ENCODE measurements around the gene ADAMTS15.

The ADAMTS15 gene

GRCh38 chr11:130449996-130450769 is 1.7 kb downstream of the ADAMTS15 start:
- intact Hi-C loops (cut with DNase I) = loop anchor here (10.0 kb wide), 1 partner anchor 155 kb away; no protein-coding TSS in a partner anchor
- peak in 23 of 42 donors; percentile 21 to 66 (median 36) for DNase-seq

GRCh38 chr11:130451231-130452019 is 3.0 kb downstream of the ADAMTS15 start:
- no peak for DNase-seq
- intact Hi-C loops (cut with DNase I) = loop anchor here (10.0 kb wide), 1 partner anchor 153 kb away; no protein-coding TSS in a partner anchor

GRCh38 chr11:130452176-130452575 is 3.7 kb downstream of the ADAMTS15 start:
- intact Hi-C loops (cut with DNase I) = loop anchor here (10.0 kb wide), 1 partner anchor 153 kb away; no protein-coding TSS in a partner anchor
- DNase-seq = no peak

GRCh38 chr11:130452940-130453339 is 4.5 kb downstream of the ADAMTS15 start:
- no peak for DNase-seq
- intact Hi-C loops (cut with DNase I) = loop anchor here (10.0 kb wide), 1 partner anchor 152 kb away; no protein-coding TSS in a partner anchor

GRCh38 chr11:130454491-130455252 is 6.2 kb downstream of the ADAMTS15 start:
- peak in 3 of 42 donors; percentile 22 to 63 (median 37) for DNase-seq
- intact Hi-C loops (cut with DNase I) = loop anchor here (10.0 kb wide), 1 partner anchor 150 kb away; no protein-coding TSS in a partner anchor

GRCh38 chr11:130455483-130456127 is 7.2 kb downstream of the ADAMTS15 start:
- DNase-seq = no peak
- intact Hi-C loops (cut with DNase I) = loop anchor here (10.0 kb wide), 1 partner anchor 149 kb away; no protein-coding TSS in a partner anchor

- intact Hi-C loops (cut with DNase I) = loop anchor here (10.0 kb wide), 1 partner anchor 149 kb away; no protein-coding TSS in a partner anchor
- no peak for DNase-seq
These were observed 7.8 kb downstream of the ADAMTS15 start for GRCh38 chr11:130456286-130456685.

- intact Hi-C loops (cut with DNase I) = loop anchor here (10.0 kb wide), 1 partner anchor 147 kb away; no protein-coding TSS in a partner anchor
These were observed 9.4 kb downstream of the ADAMTS15 start for GRCh38 chr11:130457623-130458409.

GRCh38 chr11:130458410-130458729 is 9.9 kb downstream of the ADAMTS15 start:
- DNase-seq = peak in 4 of 42 donors; percentile 20 to 27 (median 22)
- intact Hi-C loops (cut with DNase I) = loop anchor here (10.0 kb wide), 1 partner anchor 146 kb away; no protein-coding TSS in a partner anchor

More at GRCh38 chr11:130457623-130458409, 9.4 kb downstream of the ADAMTS15 start:
- DNase-seq = peak in 1 of 42 donors; percentile 16

GRCh38 chr11:130459521-130459920 is 11.1 kb downstream of the ADAMTS15 start:
- no peak for DNase-seq
- intact Hi-C loops (cut with DNase I) = loop anchor here (10.0 kb wide), 1 partner anchor 145 kb away; no protein-coding TSS in a partner anchor

- intact Hi-C loops (cut with DNase I) = no loop called here
- DNase-seq = no peak
These were observed 13.8 kb downstream of the ADAMTS15 start for GRCh38 chr11:130462101-130462885.

- intact Hi-C loops (cut with DNase I) = no loop called here
These were observed 14.5 kb downstream of the ADAMTS15 start for GRCh38 chr11:130462931-130463330.

GRCh38 chr11:130464291-130464812 is 15.9 kb downstream of the ADAMTS15 start:
- DNase-seq = no peak
- intact Hi-C loops (cut with DNase I) = no loop called here

More at GRCh38 chr11:130462931-130463330, 14.5 kb downstream of the ADAMTS15 start:
- no peak for DNase-seq

- no peak for DNase-seq
- intact Hi-C loops (cut with DNase I) = no loop called here
These were observed 16.8 kb downstream of the ADAMTS15 start for GRCh38 chr11:130465263-130465662.

GRCh38 chr11:130467116-130467900 is 18.9 kb downstream of the ADAMTS15 start:
- peak in 1 of 42 donors; percentile 10 for DNase-seq
- intact Hi-C loops (cut with DNase I) = no loop called here

- intact Hi-C loops (cut with DNase I) = no loop called here
- DNase-seq = peak in 1 of 42 donors; percentile 12
These were observed 20.7 kb downstream of the ADAMTS15 start for GRCh38 chr11:130469181-130469580.

Measured in head of caudate nucleus (tissue), 42 donors.